HG03039 (cell line): ENCODE results near the gene EEF1AKMT3.

Experiments
- ATAC-seq: cut with Tn5 transposase; IDR thresholded peaks from one replicate; pipeline ENCODE4 v1.9.1; 2021; ENCODE audit warnings: mild to moderate bottlenecking, moderate library complexity; ENCODE audit not compliant: unreplicated experiment

EEF1AKMT3 gene

DNA sequence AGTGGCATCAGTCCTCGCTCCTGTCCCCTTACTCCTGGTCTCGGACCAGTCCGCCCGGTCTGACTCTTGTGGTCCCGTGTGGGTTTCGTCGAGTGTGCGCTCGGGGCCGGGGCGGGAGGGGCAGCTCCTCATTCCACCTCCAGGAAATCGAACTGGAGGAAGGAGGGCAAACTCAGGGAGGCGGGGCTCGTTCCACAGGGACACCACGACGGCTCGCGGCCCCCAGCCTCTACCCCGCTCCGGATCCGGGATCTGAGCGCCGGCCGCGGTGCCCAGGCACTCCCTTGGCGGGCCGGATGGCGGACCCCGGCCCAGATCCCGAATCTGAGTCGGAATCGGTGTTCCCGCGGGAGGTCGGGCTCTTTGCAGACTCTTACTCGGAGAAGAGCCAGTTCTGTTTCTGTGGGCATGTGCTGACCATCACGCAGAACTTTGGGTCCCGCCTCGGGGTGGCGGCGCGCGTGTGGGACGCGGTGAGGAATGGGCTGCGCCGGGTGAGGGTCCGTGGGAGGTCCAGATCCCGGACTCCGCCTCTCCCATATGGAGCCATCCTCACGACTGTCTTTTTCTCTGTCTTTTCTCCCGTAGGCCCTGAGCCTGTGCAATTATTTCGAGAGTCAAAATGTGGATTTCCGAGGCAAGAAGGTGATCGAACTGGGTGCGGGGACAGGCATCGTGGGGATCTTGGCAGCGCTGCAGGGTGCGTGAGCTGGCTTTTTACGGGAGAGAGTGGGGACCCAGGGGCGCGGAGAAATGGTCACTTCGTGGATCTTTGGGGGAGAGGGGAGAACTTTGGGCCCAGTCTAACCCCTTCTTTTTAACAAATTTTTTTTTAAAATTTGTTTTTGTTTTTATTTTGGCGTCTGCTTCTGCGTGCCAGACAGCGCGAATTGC lies at the start of gene EEF1AKMT3:
Gene EEF1AKMT3, plus strand, starts transcription at position 186 of the 894 bp plus-strand sequence. Its CDS starts 111 bp downstream, at position 297.
- ATAC-seq = peak; percentile 17

DNA sequence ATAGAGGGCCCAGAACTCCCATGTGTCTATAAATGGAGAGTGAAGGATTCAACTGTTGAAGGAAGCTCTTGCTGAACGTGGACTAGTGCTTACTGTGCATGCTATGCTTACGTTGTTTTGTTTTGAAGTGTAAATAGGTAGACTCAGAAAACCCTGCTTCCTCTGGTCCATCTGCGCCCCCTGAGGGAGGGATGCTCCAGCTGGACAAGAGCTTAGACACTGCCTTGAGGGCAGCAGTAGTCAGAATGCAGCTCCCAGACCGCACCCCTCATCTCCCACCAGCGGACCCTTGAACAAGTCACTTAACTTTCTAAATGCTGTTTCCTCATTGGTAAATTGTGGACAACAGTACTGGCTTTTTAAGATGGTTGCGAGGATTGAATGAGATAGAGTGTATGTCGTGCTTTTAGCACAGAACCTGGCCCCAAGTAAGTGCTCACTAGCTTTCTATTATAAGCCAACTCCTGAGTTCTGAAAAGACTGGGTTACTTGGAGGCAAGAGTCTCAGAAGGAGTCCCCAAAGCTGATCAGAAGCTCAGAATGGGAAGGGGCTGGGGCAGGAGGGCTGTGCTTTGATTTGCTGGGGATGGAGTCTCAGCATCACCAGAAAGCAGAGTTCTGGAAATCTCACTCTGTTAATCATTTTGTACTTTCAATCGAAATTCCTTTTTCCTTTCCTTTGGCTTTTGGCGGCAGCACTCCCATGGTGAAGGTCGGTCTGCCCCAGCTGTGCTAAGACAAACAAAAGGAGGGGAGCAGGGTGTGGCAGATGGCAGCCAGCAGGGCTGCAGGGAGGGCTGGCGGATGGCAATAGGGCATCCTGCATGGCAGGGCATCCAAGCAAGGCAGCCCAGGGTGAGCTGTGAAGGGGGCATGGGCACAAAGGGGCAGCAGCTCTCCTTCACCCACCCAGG lies 49.4 kb upstream of the EEF1AKMT3 start:
- no peak for ATAC-seq

- no peak for ATAC-seq
These were observed 48.8 kb upstream of the EEF1AKMT3 start for GRCh38 chr12:57723630-57723962.

DNA sequence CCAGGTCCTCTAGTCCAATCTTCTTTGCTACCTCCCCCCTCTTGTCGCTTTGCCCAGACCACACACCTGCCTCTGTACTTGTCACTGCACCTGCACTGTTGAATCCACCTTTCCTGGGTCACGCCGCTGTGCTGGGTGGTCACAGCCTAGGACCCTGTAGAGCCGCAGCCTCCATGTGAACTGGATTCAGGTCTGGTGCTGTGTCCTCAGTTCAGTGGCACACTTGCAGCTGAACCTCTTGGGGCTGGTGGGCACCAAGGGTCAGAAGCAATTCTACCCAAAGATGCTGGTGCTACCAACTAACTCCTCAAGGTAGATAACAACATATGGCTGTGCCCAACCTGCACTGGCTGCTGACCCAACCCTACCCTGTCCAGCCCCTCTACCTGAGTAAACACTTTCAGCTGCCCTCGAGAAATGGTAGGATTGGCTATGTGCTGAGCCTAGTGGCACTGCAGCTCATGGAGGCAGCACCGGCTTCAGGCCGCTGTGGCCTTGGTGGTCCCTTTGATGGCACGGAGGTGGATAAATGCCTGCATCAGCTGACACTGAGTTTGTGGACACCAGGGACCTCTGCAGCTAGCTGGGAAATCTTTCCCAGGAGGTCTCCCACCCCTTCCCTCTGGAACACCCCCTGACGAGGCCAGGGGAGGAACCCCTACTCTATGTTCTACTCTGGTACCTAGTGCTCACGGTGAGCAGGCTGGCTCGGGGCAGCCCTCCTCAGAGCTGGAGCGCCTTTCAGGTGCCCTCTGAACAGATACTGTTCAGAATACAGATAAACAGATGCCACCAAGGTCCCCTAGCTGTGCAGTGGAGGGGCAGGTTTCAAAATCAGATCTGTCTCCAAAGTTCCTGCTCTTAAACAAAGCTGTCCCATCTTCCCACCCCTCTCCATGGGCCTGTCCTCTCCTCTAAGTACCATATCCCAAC lies 48.1 kb upstream of the EEF1AKMT3 start:
- ATAC-seq = no peak

DNA sequence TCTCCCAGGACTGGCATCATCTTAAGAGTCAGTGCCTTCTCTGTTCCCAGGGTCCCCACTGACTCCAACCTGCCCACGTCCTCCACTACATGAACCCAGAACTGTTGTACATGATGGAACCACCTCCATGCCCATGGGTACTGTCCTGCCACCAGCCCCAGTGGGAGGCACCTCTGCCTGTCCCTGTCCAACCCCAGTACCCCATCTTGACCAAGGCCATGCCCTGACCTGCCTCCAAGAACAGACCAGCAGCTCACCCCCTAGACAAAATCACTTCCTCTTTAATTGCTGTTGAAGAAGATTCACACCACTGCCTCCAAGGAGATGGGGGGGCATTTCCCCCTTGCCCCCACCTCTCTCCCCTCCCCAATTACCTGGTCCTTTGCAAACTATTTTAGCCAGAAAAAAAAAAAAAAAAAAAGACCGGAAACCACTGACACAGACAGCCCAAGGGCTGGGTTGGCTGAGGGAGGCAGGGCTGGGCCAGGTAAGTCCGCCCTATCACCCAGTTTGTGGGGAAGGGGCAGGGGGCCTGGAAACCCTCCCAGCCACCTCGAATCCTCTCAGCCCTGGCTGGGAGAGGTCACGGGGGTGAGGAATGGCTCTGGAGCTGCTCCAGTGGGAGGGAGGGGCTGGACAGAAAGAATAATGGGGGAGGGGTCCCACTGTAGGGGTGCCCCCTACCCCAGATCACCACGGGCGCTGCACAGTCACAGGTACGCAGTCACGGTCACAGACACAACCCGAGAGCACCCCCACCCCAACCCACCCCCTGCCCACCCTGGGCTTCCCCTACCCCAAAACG lies 47.3 kb upstream of the EEF1AKMT3 start:
- no peak for ATAC-seq

GRCh38 chr12:57725851-57726150 lies 46.6 kb upstream of the EEF1AKMT3 start:
- ATAC-seq = no peak

- ATAC-seq = no peak
These were observed 46.1 kb upstream of the EEF1AKMT3 start for GRCh38 chr12:57726151-57726883.

DNA sequence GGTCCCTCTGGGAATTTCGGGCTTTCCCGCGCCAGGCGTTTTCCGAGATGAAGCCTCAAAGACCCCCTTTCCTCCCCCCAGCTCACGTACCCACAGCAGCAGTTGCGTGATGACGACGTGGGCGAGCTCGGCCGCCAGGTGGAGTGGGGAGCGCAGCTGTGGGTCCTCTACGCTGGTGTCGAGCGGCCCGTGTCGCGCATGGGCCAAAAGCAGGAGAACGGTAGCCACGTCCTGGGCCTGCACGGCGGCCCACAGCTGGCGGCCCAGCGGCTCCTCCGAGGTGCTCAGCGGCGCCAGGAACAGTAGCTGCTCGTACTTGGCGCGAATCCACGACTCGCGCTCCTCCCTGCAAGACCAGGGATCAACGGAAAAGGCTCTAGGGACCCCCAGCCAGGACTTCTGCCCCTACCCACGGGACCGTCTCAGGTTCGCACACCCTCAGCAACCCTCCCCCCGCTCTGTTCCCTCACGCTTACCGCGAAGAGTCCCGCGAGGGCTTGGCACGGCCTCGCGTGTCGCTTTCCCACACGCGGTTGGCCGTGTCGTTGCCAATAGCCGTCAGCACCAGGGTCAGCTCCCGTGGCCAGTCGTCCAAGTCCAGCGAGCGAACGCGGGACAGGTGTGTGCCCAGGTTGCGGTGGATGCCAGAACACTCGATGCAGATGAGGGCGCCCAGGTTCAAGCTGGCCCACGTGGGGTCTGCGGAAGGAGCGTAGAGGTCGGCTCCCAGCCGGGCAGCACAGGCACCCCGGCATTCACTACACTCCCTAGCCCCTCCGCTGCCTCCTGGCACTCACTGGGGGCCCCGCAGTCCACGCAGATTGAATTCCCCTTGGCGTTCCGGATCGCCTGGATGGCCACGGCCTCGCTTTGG lies 45.3 kb upstream of the EEF1AKMT3 start:
- ATAC-seq = no peak

DNA sequence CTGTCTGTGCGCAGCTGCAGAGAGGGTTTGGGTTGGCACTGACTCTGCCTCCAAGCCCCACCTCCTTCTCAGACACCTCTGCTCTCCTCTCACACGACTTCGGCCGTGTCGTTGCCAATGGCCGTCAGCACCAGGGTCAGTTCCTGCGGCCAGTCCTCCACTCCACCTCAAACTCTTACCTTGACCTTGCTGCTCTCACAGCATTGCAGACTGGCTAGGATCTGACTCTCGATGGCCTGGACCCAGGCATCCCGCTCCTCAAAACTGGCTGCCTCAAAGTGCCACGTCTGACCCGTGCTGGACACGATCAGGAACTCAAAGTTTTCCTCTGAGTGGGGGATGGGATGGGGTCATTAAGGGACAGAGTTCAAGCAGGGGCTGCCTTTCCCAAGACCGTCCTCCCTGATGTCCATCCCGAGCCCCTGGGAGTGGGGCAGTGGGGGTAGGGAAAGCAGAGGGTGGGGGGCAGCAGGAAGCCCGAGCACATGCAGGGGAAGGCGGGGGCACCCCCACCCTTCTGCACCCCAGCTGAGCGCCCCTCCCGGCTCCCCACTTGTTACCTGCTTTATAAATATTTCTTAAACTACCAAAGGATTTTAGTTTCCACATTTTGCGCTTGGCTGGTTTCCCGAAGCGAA lies 44.5 kb upstream of the EEF1AKMT3 start:
- ATAC-seq = no peak

- ATAC-seq = no peak
These were observed 43.0 kb upstream of the EEF1AKMT3 start for GRCh38 chr12:57729321-57729844.

- ATAC-seq = no peak
These were observed 41.9 kb upstream of the EEF1AKMT3 start for GRCh38 chr12:57730336-57731067.

DNA sequence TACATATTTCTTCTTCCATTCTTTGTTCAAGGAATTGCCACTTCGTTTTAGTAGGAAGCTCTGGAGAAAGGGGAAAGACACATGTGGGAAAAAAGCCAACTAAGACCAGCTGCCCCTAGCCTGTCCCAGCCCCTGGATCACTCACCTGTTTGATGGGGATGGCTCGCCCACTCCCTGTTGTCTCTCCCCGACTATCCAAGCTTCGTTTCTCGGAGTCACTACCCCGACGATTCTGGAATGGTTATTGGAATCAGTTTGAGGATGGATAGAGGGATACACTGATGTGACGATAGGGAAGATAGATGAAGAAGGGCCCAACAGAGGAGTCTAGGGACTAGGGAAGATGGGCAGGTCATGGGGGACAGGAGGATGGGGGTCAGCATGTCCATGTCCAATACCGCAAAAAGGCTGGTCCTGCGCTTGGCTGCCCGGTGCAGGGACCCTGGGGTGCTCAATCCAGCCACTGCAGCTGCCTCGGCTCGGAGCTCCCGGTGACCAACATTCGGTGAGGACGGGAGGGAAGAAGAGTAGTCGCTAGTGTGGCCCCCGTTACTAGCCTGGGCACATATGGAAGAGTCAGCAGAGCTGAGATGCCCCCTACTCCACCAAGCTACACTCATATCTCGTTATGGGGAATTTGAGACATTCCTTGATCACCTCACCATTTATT lies 40.9 kb upstream of the EEF1AKMT3 start:
- no peak for ATAC-seq

GRCh38 chr12:57732270-57732669 lies 40.1 kb upstream of the EEF1AKMT3 start:
- ATAC-seq = no peak

DNA sequence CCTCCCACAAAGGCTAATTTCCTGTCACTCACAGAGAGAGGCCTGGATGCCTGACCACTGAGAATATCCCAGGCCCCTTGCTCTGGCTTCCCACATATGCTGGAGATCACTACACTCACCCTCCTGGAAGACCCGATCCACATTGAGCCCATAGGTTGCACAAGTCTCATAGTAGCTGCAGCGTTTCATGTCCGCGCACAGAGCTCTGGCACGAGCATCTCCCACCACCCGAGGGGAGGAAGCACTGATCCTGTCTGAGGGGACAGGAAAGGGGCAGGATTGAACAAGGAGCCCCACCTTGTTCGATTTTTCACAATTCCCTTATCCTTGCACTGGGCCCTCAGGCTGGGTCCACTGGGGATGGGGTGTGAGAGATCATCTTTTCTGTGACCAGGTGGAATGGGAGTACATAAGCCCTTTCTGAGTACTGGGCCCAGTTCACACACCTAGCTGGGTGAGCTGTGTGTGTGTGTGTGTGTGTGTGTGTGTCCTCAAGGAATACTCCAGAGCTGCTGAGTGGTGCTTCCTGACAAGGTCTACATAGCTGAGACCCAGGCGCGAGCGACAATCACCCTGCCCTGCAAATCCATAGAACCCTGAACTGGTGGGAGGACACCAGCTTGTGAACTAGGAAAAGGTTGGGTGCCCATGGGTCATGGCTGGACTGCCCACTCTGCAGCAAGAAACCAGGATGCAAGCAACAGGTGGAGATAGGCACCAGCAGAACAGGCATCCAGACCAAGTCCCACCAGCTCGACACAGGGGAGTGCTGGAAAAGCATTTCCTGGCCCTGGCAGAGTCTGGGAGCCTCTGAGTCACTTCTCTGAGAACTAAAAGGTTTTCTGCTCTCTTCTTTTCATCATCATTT lies 39.5 kb upstream of the EEF1AKMT3 start:
- ATAC-seq = no peak

GRCh38 chr12:57733928-57734327 lies 38.5 kb upstream of the EEF1AKMT3 start:
- ATAC-seq = no peak

DNA sequence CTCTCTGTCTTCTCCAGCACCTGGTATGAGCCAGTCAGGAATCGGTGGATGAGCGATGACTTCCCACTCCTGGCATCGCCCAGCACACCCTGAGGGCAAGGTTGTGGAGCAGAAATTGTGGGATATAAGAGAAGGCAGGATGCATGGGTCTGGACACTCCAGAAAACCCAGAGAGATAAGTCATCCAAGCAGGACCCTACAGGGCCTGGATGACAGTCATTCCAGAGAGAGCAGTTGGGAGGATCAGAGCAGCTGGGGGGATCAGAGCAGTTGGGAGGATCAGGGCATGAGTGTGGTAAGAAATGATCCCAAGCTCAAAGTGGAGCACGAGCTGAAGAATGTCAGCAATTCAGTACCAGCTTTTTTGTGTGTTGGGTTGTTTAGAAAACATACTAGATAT lies 37.8 kb upstream of the EEF1AKMT3 start:
- ATAC-seq = no peak
